K562 (cell line): ENCODE results near the gene ANKRD11. TPM values are rescaled to one million over a fixed set of nuclear protein-coding genes. Genes with fewer than 3 reads are reported as not detected.

ENCODE experiments used
- BRCA1 ChIP-seq, 2 experiments: fragments of 450-650 bp in 1 of 2; sonication (generic) in 1 of 2; formaldehyde crosslinking in 1 of 2; IDR thresholded peaks; 2 replicates each; pipeline versions ENCODE4 v1.5.0 to v1.6.1; 2017 to 2020; ENCODE audit warnings: mild to moderate bottlenecking in 1 of 2, missing genetic modification reagents in 1 of 2
- CBFB ChIP-seq: sonication (generic); formaldehyde crosslinking; IDR thresholded peaks from 2 replicates; pipeline ENCODE4 v1.4.0; 2020; ENCODE audit warnings: mild to moderate bottlenecking, missing genetic modification reagents
- CBX5 ChIP-seq: IDR thresholded peaks from 2 replicates; pipeline ENCODE4 v1.6.1; 2014; ENCODE audit warnings: low read depth, borderline replicate concordance
- CHD1 ChIP-seq: fragments of 200-600 bp; sonication (generic); IDR thresholded peaks from one replicate; pipeline ENCODE4 v1.6.1; 2012; ENCODE audit warnings: mild to moderate bottlenecking, moderate library complexity, low read length, inconsistent platforms
- CTCF ChIP-seq, 3 experiments: IDR thresholded peaks in 2 of 3; conservative IDR thresholded peaks in 1 of 3; 2 replicates each; pipeline ENCODE4 v1.5.1; 2011 to 2012; ENCODE audit warnings: low read length in 3 of 3, mild to moderate bottlenecking in 3 of 3, control low read depth in 2 of 3, improper control_type of control experiment in 1 of 3, inconsistent platforms in 1 of 3, low read depth in 1 of 3, mixed read lengths in 1 of 3, moderate library complexity in 1 of 3; ENCODE audit not compliant: insufficient read depth in 2 of 3
- KAT7 ChIP-seq: sonication (generic); formaldehyde crosslinking; IDR thresholded peaks from 2 replicates; pipeline ENCODE4 v1.8.0; 2022; ENCODE audit warnings: missing genetic modification reagents, mild to moderate bottlenecking, borderline replicate concordance
- SRSF9 ChIP-seq: fragments of 200-400 bp; formaldehyde crosslinking; IDR thresholded peaks from 2 replicates; pipeline ENCODE4 v1.6.1; 2017; ENCODE audit warnings: low read depth, low read length, borderline replicate concordance
- ZFPM2 ChIP-seq: fragments of 250-450 bp; sonication (Bioruptor Pico); IDR thresholded peaks from 2 replicates; pipeline ENCODE4 v1.5.1; 2022; ENCODE audit warnings: mild to moderate bottlenecking
- polyA plus RNA-seq, 8 experiments: library from polyadenylated mRNA; depleted of rRNA in 4 of 8; stranded (reverse) in 5 of 8; unstranded in 3 of 8; fragments of >200 nt; fragmentation: Nextera tagmentation in 2 of 8; fragmentation: Illumina TruSeq in 1 of 8; extraction: Ambion mirVana in 2 of 8; extraction: Trizol in 1 of 8; gene quantifications; 2 replicates each; pipeline versions ENCODE4 v1.2.1 to v1.2.3, GENCODE V29; 2011 to 2014; ENCODE audit warnings: inconsistent platforms in 1 of 8, missing spikeins in 1 of 8
- total RNA-seq, 7 experiments: library from RNA; depleted of rRNA in 6 of 7; stranded (reverse); fragments of >200 nt in 6 of 7; fragmentation: Illumina TruSeq in 2 of 7; extraction: Trizol in 2 of 7; gene quantifications; 2 replicates each; pipeline versions ENCODE4 v1.2.1 to v1.2.3, GENCODE V29; 2011 to 2021; ENCODE audit warnings: low replicate concordance in 1 of 7
- TF ChIP-seq, protein P1 (sequence below), 2 experiments: fragments of 450-650 bp in 1 of 2; sonication (generic) in 1 of 2; formaldehyde crosslinking in 1 of 2; IDR thresholded peaks; 2 replicates each; pipeline versions ENCODE4 v1.7.1 to v1.9.0; 2016 to 2022; ENCODE audit warnings: inconsistent platforms in 1 of 2, mild to moderate bottlenecking in 1 of 2, missing genetic modification reagents in 1 of 2
- TF ChIP-seq, protein P2 (sequence below): fragments of 450-650 bp; conservative IDR thresholded peaks from 2 replicates; pipeline ENCODE4 v1.6.1; 2016; ENCODE audit warnings: missing genetic modification characterization, low read depth, mild to moderate bottlenecking, control low read depth, missing compliant biosample characterization
- TF ChIP-seq, protein P3 (sequence below), 2 experiments: IDR thresholded peaks; 2 replicates each; pipeline ENCODE4 v1.6.1; 2011; ENCODE audit warnings: borderline replicate concordance in 1 of 2, control low read depth in 1 of 2, low read depth in 1 of 2, low read length in 1 of 2, mild to moderate bottlenecking in 1 of 2, mixed read lengths in 1 of 2, moderate library complexity in 1 of 2; ENCODE audit not compliant: insufficient read depth in 1 of 2, insufficient read length in 1 of 2, poor library complexity in 1 of 2, severe bottlenecking in 1 of 2; ENCODE audit errors: extremely low read depth in 1 of 2

ANKRD11 gene
- total and polyA plus RNA-seq, 9 of the 15 experiments (the other 6 are each of a cell fraction or from before 2014, with no cell fraction given): 4.7 to 126 (median 31.7) TPM

DNA sequence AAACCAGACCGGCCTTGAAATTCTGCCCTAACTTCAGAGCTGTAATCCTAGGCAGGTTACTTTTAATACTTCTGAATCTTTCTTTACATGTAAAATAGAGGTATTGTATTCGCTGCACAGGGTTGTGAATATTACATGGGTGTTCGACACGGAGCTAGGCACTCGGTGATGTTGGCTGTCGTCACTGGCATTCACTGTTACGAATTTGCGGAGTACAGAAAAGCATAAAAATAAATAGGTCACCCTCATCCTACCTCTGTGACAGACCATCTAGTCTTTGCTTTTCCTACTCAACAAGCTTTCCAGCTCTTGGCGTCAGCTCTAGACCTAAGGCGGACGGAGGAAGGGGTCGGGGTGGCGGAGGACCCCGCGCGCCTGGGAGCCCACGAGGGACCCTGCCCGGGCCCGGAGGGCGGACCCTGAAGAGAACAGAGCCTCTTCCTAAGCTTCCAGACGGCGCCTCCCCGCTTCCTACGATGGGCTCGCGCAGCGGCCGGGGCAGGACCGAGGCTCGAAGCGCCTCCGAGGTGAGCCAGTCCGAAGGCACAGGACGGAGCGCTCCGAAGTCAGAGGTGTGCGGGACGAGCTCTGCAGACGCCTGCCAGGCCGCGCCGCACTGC lies 17.0 kb upstream of the ANKRD11 start (continued):
- TF ChIP-seq, protein P1, sequence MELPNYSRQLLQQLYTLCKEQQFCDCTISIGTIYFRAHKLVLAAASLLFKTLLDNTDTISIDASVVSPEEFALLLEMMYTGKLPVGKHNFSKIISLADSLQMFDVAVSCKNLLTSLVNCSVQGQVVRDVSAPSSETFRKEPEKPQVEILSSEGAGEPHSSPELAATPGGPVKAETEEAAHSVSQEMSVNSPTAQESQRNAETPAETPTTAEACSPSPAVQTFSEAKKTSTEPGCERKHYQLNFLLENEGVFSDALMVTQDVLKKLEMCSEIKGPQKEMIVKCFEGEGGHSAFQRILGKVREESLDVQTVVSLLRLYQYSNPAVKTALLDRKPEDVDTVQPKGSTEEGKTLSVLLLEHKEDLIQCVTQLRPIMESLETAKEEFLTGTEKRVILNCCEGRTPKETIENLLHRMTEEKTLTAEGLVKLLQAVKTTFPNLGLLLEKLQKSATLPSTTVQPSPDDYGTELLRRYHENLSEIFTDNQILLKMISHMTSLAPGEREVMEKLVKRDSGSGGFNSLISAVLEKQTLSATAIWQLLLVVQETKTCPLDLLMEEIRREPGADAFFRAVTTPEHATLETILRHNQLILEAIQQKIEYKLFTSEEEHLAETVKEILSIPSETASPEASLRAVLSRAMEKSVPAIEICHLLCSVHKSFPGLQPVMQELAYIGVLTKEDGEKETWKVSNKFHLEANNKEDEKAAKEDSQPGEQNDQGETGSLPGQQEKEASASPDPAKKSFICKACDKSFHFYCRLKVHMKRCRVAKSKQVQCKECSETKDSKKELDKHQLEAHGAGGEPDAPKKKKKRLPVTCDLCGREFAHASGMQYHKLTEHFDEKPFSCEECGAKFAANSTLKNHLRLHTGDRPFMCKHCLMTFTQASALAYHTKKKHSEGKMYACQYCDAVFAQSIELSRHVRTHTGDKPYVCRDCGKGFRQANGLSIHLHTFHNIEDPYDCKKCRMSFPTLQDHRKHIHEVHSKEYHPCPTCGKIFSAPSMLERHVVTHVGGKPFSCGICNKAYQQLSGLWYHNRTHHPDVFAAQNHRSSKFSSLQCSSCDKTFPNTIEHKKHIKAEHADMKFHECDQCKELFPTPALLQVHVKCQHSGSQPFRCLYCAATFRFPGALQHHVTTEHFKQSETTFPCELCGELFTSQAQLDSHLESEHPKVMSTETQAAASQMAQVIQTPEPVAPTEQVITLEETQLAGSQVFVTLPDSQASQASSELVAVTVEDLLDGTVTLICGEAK (IDR thresholded peaks at IDR 0.05): 0 out of 2 replicates have a peak, but pooled peaks have one; percentile 41
- TF ChIP-seq, protein P1 (CRISPR knock-in tag; IDR thresholded peaks at IDR 0.05): no peak
- TF ChIP-seq CBFB (no peak), SRSF9 (no peak), CHD1 (peak; percentile 86), CBX5 (no peak), ZFPM2 (CRISPR knock-in tag) (0 out of 2 replicates have a peak, but pooled peaks have one; percentile 13), CTCF (IDR thresholded peaks at IDR 0.05 in 2 of 3, conservative IDR thresholded peaks at IDR 0.05 in 1 of 3; ENCODE audit: insufficient read depth in 2 of 3, low read depth in 1 of 3, low read length in 3 of 3) (0 out of 6 replicates have a peak, but pooled peaks of 1 of the 3 experiments have one; percentile 1), KAT7 (peak; percentile 23; the same call in 1 of the 2 replicates), BRCA1 (IDR thresholded peaks at IDR 0.05) (no peak), BRCA1 (CRISPR knock-in tag; IDR thresholded peaks at IDR 0.05) (no peak)
- TF ChIP-seq, protein P2, sequence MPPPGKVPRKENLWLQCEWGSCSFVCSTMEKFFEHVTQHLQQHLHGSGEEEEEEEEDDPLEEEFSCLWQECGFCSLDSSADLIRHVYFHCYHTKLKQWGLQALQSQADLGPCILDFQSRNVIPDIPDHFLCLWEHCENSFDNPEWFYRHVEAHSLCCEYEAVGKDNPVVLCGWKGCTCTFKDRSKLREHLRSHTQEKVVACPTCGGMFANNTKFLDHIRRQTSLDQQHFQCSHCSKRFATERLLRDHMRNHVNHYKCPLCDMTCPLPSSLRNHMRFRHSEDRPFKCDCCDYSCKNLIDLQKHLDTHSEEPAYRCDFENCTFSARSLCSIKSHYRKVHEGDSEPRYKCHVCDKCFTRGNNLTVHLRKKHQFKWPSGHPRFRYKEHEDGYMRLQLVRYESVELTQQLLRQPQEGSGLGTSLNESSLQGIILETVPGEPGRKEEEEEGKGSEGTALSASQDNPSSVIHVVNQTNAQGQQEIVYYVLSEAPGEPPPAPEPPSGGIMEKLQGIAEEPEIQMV: peak; percentile 94
- TF ChIP-seq, protein P3, sequence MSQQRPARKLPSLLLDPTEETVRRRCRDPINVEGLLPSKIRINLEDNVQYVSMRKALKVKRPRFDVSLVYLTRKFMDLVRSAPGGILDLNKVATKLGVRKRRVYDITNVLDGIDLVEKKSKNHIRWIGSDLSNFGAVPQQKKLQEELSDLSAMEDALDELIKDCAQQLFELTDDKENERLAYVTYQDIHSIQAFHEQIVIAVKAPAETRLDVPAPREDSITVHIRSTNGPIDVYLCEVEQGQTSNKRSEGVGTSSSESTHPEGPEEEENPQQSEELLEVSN (IDR thresholded peaks at IDR 0.05; ENCODE audit: borderline replicate concordance in 1 of 2, extremely low read depth in 1 of 2, insufficient read depth in 1 of 2, insufficient read length in 1 of 2, low read depth in 1 of 2, low read length in 1 of 2, poor library complexity in 1 of 2, severe bottlenecking in 1 of 2): no peak
